GM21390 (cell line): ENCODE data around the gene GALNS.

ENCODE experiments used
- ATAC-seq: cut with Tn5 transposase; IDR thresholded peaks from one replicate; pipeline ENCODE4 v1.9.1; 2021; ENCODE audit not compliant: unreplicated experiment

The GALNS gene

GRCh38 chr16:88877564-88878289 lies 21.0 kb upstream of the GALNS start:
- ATAC-seq = no peak

- no peak for ATAC-seq
Observed at GRCh38 chr16:88876942-88877526, 20.3 kb upstream of the GALNS start.

- no peak for ATAC-seq
Observed at GRCh38 chr16:88875703-88876234, 19.0 kb upstream of the GALNS start.

DNA sequence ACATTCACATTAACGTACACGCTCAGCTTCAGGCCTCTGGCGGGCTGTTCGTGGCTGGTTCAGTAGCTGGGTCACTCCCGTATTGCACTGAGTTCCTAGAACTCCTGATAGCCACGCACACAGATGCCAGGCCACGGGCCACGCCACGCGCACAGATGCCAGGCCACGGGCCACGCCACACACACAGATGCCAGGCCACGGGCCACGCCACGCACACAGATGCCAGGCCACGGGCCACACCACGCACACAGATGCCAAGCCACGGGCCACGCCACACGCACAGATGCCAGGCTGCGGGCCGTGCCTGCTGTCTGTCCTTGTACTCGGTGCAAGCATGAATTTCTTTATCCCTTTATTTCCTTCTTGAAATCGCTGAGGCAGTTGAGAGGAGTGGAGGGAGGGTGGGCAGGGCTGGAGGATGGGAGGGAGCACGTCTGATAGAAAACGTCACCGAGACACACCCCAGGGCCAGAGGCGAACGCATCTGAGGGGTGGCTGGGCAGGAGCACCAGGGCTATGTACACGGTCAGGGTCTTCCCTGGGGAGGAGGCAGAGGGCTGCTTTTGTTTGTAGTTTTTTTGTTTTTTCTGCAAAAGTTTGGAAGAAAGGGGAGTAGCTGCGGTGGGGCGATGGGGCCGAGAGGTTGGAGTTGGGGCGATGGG lies 18.3 kb upstream of the GALNS start:
- no peak for ATAC-seq

GRCh38 chr16:88872650-88873331 lies 16.0 kb upstream of the GALNS start:
- no peak for ATAC-seq

DNA sequence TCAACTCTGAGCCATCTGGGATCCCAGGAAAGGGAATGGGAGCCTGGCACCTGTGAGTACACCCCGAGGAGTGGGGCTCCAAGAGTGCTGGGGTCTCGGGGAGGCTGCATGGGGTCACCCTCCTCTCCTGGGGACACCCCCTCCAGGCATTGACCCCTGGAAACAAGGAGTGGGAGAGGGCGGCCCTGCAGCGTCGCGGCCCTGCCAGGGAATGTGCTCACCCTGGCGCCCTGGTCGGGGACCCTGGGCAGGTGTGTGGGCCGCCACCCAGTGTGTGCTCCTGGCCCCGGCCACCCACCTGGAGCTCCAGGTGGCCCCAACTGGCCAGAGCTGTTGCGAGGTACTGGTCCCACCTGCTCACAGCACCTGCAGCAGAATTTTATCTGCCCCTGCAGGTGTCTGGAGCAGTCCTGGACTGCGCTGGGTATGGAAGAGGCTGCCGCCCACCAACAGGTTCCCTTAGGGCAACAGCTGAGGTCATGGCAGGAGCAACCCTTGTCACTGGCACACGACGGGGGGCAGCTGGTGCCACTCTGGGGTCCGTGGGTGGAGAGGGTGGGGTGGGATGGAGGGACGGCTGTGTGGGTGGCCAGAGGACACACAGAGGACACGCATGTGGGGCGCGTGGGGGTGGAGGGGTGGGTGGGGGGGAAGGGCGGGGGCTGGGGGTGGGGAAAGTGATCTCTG lies 15.1 kb upstream of the GALNS start:
- no peak for ATAC-seq

GRCh38 chr16:88871349-88871702 lies 14.6 kb upstream of the GALNS start:
- ATAC-seq = no peak

DNA sequence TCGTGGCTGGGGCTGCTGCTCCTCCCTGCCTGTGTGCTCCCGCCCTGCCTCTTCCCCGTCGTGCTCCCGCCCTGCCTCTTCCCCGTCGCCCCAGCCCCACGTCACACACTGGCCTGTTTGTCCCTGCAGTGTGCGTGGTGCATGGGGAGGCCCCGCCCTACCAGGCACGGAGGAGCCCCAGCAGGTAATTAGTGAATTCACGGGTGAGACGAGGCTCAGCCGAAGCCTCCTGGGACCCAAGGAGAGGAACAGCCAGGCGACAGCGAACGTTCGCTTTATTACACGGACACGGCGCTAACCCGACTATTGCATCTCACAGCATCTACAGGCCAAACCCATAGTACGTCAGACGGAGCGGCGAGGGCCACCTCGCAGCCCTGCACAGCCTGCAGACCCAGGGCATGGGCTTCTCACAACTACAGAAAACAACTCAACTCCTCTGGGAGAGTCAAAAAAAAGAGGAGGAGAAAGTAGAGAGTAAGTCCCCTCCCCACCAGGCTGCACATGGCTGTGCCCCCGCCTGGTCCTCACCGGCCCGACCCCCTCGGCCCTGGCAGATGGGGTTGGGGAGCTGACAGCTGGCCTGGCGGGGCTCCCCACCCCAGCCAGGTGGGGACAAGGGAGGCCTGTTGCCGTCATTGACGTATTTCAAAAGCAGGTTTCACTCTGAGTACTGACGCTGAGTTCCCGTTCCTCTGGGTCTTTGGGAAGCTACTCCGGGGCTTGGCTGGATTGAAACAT lies 14.0 kb upstream of the GALNS start:
- ATAC-seq = no peak

DNA sequence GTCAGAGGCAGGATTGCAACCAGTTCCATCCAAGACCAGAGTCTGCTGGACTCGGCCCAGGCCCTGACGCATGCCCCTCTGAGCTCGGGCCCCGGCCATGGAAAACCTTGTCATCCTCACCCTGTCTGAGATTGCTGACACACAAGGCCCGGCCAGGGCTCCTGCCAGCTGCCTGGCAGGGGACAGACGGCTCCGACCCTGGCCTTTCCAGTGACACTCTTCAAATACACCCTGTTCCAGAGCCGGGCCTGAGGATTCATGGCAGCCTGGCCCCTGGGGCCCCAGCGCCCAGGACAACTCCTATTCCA lies 12.9 kb upstream of the GALNS start:
- no peak for ATAC-seq

GRCh38 chr16:88868974-88869672 lies 12.4 kb upstream of the GALNS start:
- ATAC-seq = no peak

DNA sequence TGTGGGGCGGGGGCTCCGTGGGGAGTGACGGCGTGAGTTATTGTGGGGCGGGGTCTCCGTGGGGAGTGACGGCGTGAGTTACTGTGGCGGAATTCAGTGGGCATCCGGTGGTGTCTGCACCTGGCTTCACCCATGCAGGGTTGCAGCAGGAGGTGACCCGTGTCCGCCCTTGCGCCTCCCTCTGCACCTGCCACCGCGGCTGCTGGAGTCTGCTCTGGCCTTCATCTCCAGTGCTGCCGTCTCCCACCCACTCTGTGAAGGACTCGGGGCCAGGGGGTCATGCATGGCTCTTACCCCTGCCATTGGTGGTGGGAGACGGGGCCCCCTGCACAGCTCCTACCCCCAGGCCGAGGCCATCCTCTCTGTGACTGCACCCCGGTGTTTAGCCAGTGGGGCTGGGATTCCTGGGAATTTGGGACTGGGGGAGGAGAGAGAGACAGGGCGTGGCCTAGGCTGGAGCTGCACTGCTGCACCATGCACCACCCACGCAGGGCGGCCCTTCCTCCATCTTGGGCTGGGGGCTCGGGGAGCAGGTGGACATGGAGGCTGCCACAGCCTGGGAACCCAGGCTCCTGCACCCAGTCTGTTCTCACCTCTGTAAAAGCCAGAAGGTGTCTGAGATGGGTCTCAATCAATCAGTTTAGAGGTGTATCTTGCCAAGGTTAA lies 11.0 kb upstream of the GALNS start:
- ATAC-seq = no peak

DNA sequence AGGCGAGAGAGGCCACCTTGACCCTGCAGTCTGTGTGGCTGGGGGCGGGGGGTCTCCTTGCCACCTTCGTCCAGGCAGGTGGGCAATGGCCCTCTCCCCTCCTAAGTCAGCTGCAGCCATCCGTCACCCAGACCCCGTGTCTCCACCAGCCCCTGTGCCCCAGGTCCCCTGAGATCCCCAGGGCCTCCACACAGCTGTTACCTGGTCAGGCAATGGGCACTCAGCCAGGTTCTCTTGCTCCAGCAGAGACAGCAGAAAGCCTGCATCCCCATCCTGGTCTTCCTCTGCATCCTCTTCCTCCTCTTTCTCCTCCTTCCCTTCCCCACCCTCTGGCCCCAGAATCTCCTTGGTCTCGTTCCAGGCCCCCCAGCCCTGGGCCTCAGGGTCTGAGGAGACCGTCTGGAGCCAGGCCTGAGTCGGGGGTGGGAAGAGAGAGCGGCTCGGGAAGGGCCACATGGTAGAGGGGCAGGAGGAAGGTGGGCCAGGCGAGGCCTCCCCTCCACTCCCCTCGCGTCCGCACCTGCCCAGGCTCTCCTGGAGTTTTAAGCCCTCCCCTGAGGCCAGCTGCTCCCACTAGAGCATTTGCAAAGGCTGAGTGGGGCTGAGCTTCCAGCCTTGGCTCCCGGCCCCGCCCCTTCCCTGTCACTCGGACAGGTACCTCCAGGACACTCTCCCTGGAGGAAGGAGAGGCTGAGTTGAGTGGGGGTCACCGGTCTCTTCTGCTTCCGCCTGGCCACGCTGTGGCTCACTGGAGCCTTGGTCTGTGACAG lies 9.6 kb upstream of the GALNS start, which contains the start of gene PABPN1L:
TSS of gene PABPN1L (minus strand) at position 510 of the 770 bp plus-strand sequence. CDS start at position 456, 54 bp downstream.
- ATAC-seq = no peak

DNA sequence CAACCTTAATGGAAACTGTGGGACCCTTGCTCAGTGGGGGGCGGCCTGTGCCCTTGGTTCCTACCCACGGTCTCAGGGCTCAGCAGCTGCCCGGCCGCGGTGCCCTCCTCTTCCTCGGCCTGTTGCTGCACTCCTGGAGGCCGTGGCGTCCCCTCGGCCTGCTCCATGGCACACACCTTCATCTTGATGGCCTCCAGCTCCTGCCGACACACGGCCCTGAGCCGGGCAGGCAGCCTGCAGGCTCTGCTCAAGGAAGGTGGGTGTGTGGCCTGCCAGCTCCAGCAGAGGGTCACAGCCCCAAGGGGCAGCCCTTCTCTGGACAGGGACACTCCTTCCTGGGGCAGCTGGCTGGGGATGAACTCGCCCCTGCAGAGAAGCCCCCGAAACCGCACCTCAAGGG lies 9.0 kb upstream of the GALNS start:
- ATAC-seq = no peak

- ATAC-seq = no peak
Observed at GRCh38 chr16:88865310-88865709, 8.6 kb upstream of the GALNS start.

DNA sequence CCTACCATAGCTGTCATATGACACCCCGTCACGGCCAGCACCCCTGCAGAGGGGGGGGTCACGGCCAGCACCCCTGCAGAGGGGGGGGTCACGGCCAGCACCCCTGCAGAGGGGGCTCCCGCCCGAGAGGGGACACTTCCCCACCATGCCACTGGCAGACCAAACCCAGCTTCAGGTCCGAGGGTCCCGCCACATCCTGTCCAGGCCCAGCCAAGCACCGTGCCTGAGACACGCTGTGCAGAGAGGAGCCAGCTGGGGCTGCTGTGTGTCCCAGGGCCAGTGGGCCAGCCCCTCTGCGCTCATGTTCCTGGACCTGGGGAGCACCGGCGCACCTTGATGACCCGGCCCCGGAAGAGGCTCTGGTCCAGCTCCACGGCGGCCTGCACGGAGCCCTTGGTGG lies 7.8 kb upstream of the GALNS start:
- no peak for ATAC-seq

GRCh38 chr16:88864099-88864498 lies 7.4 kb upstream of the GALNS start:
- ATAC-seq = no peak

DNA sequence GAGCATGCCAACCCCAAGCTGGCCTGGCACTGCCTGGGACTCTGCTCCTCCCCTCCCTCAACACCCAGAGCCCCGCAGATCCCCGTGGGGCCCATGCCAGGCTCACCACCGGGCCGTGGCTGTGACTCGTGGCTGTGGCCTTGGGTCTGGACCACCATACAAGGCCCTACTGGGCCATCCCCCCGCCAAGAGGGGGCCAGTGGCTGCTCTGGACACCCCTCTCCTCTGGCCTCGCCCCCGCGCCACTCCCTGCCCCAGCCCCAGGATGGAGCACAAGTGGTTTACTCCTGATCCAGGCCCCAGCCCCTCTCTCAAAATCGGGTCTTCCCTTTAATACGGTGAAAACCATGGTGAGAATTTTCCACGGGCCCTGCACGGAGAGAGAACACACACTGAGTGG lies 6.7 kb upstream of the GALNS start:
- ATAC-seq = no peak

DNA sequence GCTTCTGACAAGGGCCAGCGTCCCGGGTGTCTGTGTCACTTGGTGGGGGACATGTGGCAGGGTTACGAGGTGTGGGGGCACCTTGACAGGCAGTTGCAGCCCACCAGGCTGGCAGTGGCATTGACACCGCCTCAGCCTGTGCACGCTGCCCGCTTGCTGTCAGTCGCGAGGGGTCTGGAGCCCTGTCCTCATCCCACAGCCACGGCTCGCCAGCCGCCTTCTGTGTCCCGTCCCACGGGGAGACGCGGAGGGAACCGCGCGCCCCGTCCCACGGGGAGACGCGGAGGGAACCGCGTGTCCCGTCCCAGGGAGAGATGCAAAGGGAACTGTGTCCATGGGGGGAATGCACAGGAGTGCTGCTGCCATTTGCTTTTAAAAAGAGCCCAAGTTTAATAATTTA lies 6.2 kb upstream of the GALNS start:
- ATAC-seq = no peak

GRCh38 chr16:88861359-88861758 lies 4.6 kb upstream of the GALNS start:
- ATAC-seq = no peak
